Measurements from ENCODE around the gene AHCYL1. TPM values are rescaled to one million over a fixed set of nuclear protein-coding genes. Genes with fewer than 3 reads are reported as not detected.

Gene AHCYL1
- total and polyA plus RNA-seq, 4 donors, result 24.9 to 40.7 (median 30.3) TPM

DNA sequence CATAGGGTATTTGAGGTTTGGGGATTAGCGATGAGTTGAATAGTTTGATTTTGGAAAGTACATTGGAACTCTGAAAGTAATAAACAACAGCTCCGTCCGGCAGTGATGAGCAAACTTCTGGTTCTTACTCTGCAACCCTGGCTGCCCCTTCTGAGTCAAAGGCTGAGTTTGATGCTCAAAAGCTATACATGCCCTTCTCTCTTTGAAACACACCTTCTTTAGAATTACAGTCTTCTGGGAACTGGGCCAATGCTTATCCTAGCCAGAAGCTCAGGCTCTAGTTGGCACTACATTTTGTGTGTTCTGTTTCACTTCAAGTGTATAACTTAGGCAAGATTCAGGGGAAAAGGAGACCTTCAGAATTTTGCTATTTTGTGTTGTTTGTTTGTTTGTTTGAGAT lies 9.3 kb downstream of the AHCYL1 start:
- Histone ChIP-seq H3K4me3 (ENCODE audit: low read depth in 1 of 3, low read length in 3 of 3) (no peak overlapping the region), H3K27me3 (ENCODE audit: control insufficient read depth in 4 of 4, insufficient read depth in 4 of 4, low read length in 3 of 4) (no peaks in the 10 kb centered on the region), H3K36me3 (ENCODE audit: control insufficient read depth in 4 of 4, insufficient read depth in 3 of 4, low read depth in 1 of 4, low read length in 3 of 4) (no peaks in the 10 kb centered on the region), H3K9me3 (ENCODE audit: control insufficient read depth in 4 of 4, low read length in 3 of 4) (no peaks in the 10 kb centered on the region), H3K27ac (ENCODE audit: low read depth in 1 of 2, low read length in 2 of 2) (no peak overlapping the region), H3K4me1 (ENCODE audit: control insufficient read depth in 4 of 4, insufficient read depth in 4 of 4, low read length in 3 of 4) (peaks cover 2 to 41% (median 25%) of the 10 kb centered on the region in 4 donors), H3K9ac (ENCODE audit: low read depth in 1 of 2, low read length in 2 of 2) (no peak overlapping the region)
- 64% methylated on average over 3 of the region's 3 CpGs for whole genome bisulfite sequencing
- TF ChIP-seq FOXA1 (IDR thresholded peaks at IDR 0.05) (no peak), SP1 (IDR thresholded peaks at IDR 0.05) (no peak), YY1 (IDR thresholded peaks at IDR 0.05) (no peak), HNF4G (IDR thresholded peaks at IDR 0.05) (no peak), JUND (IDR thresholded peaks at IDR 0.05) (no peak), EGR1 (IDR thresholded peaks at IDR 0.05; ENCODE audit: low read depth in 2 of 2) (no peak), HNF4A (conservative IDR thresholded peaks at IDR 0.05) (no peak), FOXA2 (IDR thresholded peaks at IDR 0.05) (no peak), RXRA (IDR thresholded peaks at IDR 0.05) (no peak), GABPA (IDR thresholded peaks at IDR 0.05 in 1 of 2, conservative IDR thresholded peaks at IDR 0.05 in 1 of 2) (no peak), NR2F2 (IDR thresholded peaks at IDR 0.05) (no peak), RAD21 (IDR thresholded peaks at IDR 0.05) (no peak), TAF1 (conservative IDR thresholded peaks at IDR 0.05) (no peak)
- TF ChIP-seq, protein P1, sequence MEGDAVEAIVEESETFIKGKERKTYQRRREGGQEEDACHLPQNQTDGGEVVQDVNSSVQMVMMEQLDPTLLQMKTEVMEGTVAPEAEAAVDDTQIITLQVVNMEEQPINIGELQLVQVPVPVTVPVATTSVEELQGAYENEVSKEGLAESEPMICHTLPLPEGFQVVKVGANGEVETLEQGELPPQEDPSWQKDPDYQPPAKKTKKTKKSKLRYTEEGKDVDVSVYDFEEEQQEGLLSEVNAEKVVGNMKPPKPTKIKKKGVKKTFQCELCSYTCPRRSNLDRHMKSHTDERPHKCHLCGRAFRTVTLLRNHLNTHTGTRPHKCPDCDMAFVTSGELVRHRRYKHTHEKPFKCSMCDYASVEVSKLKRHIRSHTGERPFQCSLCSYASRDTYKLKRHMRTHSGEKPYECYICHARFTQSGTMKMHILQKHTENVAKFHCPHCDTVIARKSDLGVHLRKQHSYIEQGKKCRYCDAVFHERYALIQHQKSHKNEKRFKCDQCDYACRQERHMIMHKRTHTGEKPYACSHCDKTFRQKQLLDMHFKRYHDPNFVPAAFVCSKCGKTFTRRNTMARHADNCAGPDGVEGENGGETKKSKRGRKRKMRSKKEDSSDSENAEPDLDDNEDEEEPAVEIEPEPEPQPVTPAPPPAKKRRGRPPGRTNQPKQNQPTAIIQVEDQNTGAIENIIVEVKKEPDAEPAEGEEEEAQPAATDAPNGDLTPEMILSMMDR (IDR thresholded peaks at IDR 0.05; ENCODE audit: low read depth, low read length, missing input control), result no peak
- TF ChIP-seq, protein P2, sequence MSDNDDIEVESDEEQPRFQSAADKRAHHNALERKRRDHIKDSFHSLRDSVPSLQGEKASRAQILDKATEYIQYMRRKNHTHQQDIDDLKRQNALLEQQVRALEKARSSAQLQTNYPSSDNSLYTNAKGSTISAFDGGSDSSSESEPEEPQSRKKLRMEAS (IDR thresholded peaks at IDR 0.05), result no peak
- TF ChIP-seq, protein P3, sequence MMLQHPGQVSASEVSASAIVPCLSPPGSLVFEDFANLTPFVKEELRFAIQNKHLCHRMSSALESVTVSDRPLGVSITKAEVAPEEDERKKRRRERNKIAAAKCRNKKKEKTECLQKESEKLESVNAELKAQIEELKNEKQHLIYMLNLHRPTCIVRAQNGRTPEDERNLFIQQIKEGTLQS (IDR thresholded peaks at IDR 0.05), result no peak
- TF ChIP-seq, protein P4, sequence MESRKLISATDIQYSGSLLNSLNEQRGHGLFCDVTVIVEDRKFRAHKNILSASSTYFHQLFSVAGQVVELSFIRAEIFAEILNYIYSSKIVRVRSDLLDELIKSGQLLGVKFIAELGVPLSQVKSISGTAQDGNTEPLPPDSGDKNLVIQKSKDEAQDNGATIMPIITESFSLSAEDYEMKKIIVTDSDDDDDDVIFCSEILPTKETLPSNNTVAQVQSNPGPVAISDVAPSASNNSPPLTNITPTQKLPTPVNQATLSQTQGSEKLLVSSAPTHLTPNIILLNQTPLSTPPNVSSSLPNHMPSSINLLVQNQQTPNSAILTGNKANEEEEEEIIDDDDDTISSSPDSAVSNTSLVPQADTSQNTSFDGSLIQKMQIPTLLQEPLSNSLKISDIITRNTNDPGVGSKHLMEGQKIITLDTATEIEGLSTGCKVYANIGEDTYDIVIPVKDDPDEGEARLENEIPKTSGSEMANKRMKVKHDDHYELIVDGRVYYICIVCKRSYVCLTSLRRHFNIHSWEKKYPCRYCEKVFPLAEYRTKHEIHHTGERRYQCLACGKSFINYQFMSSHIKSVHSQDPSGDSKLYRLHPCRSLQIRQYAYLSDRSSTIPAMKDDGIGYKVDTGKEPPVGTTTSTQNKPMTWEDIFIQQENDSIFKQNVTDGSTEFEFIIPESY (IDR thresholded peaks at IDR 0.05), result no peak
- TF ChIP-seq, protein P5, sequence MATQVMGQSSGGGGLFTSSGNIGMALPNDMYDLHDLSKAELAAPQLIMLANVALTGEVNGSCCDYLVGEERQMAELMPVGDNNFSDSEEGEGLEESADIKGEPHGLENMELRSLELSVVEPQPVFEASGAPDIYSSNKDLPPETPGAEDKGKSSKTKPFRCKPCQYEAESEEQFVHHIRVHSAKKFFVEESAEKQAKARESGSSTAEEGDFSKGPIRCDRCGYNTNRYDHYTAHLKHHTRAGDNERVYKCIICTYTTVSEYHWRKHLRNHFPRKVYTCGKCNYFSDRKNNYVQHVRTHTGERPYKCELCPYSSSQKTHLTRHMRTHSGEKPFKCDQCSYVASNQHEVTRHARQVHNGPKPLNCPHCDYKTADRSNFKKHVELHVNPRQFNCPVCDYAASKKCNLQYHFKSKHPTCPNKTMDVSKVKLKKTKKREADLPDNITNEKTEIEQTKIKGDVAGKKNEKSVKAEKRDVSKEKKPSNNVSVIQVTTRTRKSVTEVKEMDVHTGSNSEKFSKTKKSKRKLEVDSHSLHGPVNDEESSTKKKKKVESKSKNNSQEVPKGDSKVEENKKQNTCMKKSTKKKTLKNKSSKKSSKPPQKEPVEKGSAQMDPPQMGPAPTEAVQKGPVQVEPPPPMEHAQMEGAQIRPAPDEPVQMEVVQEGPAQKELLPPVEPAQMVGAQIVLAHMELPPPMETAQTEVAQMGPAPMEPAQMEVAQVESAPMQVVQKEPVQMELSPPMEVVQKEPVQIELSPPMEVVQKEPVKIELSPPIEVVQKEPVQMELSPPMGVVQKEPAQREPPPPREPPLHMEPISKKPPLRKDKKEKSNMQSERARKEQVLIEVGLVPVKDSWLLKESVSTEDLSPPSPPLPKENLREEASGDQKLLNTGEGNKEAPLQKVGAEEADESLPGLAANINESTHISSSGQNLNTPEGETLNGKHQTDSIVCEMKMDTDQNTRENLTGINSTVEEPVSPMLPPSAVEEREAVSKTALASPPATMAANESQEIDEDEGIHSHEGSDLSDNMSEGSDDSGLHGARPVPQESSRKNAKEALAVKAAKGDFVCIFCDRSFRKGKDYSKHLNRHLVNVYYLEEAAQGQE (IDR thresholded peaks at IDR 0.05), result no peak
- DNase-seq (ENCODE audit: low spot score), result no peak
